GM21529 (cell line): ENCODE data around the gene PDCD6IP.
"Not testable (repeated sequence)": the region's sequence is repeated elsewhere in the genome, so short reads cannot be mapped to it uniquely, and the experiment has no call there.

Experiments
- ATAC-seq: cut with Tn5 transposase; IDR thresholded peaks from one replicate; pipeline ENCODE4 v1.9.1; 2021; ENCODE audit not compliant: unreplicated experiment

Gene PDCD6IP

GRCh38 chr3:33848624-33849347 is 50.4 kb downstream of the PDCD6IP start:
- no peak for ATAC-seq

GRCh38 chr3:33850599-33850998 is 52.2 kb downstream of the PDCD6IP start:
- not testable (repeated sequence) for ATAC-seq

- not testable (repeated sequence) for ATAC-seq
Measured at GRCh38 chr3:33855407-33855806, 57.0 kb downstream of the PDCD6IP start.

- ATAC-seq, result no peak
Measured at GRCh38 chr3:33855884-33856546, 57.6 kb downstream of the PDCD6IP start.

GRCh38 chr3:33857701-33858100 is 59.3 kb downstream of the PDCD6IP start:
- not testable (repeated sequence) for ATAC-seq

GRCh38 chr3:33858131-33858530 is 59.7 kb downstream of the PDCD6IP start:
- no peak for ATAC-seq

- no peak for ATAC-seq
Measured at GRCh38 chr3:33860373-33861050, 62.1 kb downstream of the PDCD6IP start.

GRCh38 chr3:33865133-33865532 is 66.7 kb downstream of the PDCD6IP start:
- no peak for ATAC-seq

- no peak for ATAC-seq
Measured at GRCh38 chr3:33868309-33868708, 69.9 kb downstream of the PDCD6IP start.

- ATAC-seq, result no peak
Measured at GRCh38 chr3:33869977-33870376, 71.5 kb downstream of the PDCD6IP start.

- no peak for ATAC-seq
Measured at GRCh38 chr3:33874815-33875214, 76.4 kb downstream of the PDCD6IP start.

GRCh38 chr3:33875680-33876079 is 77.2 kb downstream of the PDCD6IP start:
- no peak for ATAC-seq

GRCh38 chr3:33877187-33877586 is 78.8 kb downstream of the PDCD6IP start:
- no peak for ATAC-seq

- no peak for ATAC-seq
Measured at GRCh38 chr3:33879540-33879939, 81.1 kb downstream of the PDCD6IP start.

GRCh38 chr3:33881156-33882064 is 83.0 kb downstream of the PDCD6IP start:
- no peak for ATAC-seq

GRCh38 chr3:33882296-33882695 is 83.9 kb downstream of the PDCD6IP start:
- no peak for ATAC-seq

GRCh38 chr3:33883538-33883950 is 85.1 kb downstream of the PDCD6IP start:
- ATAC-seq, result peak; percentile 40

- no peak for ATAC-seq
Measured at GRCh38 chr3:33883951-33884561, 85.6 kb downstream of the PDCD6IP start.

- no peak for ATAC-seq
Measured at GRCh38 chr3:33884701-33885100, 86.3 kb downstream of the PDCD6IP start.

- ATAC-seq, result no peak
Measured at GRCh38 chr3:33885496-33885895, 87.1 kb downstream of the PDCD6IP start.

GRCh38 chr3:33886015-33886414 is 87.6 kb downstream of the PDCD6IP start:
- ATAC-seq, result no peak
